ENCODE measurements around the gene COPS4.
"Not testable (repeated sequence)": the region's sequence is repeated elsewhere in the genome, so short reads cannot be mapped to it uniquely, and the experiment has no call there.

Gene COPS4

GRCh38 chr4:83023599-83023998 is 11.4 kb upstream of the COPS4 start:
- not testable (repeated sequence) for DNase-seq (ENCODE audit: low read depth, low spot score)

- no peak for DNase-seq (ENCODE audit: low read depth, low spot score)
Measured at GRCh38 chr4:83024233-83024632, 10.8 kb upstream of the COPS4 start.

GRCh38 chr4:83025563-83025962 is 9.4 kb upstream of the COPS4 start:
- no peak for DNase-seq (ENCODE audit: low read depth, low spot score)

GRCh38 chr4:83028976-83029375 is 6.0 kb upstream of the COPS4 start:
- DNase-seq (ENCODE audit: low read depth, low spot score): no peak

GRCh38 chr4:83029688-83030087 is 5.3 kb upstream of the COPS4 start:
- DNase-seq (ENCODE audit: low read depth, low spot score): no peak

- DNase-seq (ENCODE audit: low read depth, low spot score): no peak
Measured at GRCh38 chr4:83036991-83037665, 2.1 kb downstream of the COPS4 start.

GRCh38 chr4:83040269-83040668 is 5.3 kb downstream of the COPS4 start:
- DNase-seq (ENCODE audit: low read depth, low spot score): no peak

- not testable (repeated sequence) for DNase-seq (ENCODE audit: low read depth, low spot score)
Measured at GRCh38 chr4:83043157-83043556, 8.2 kb downstream of the COPS4 start.

GRCh38 chr4:83043801-83044407 is 8.9 kb downstream of the COPS4 start:
- no peak for DNase-seq (ENCODE audit: low read depth, low spot score)

- DNase-seq (ENCODE audit: low read depth, low spot score): no peak
Measured at GRCh38 chr4:83046693-83047473, 11.9 kb downstream of the COPS4 start.

- not testable (repeated sequence) for DNase-seq (ENCODE audit: low read depth, low spot score)
Measured at GRCh38 chr4:83048781-83049180, 13.8 kb downstream of the COPS4 start.

- DNase-seq (ENCODE audit: low read depth, low spot score): no peak
Measured at GRCh38 chr4:83054928-83055327, 19.9 kb downstream of the COPS4 start.

GRCh38 chr4:83062739-83063138 is 27.8 kb downstream of the COPS4 start:
- no peak for DNase-seq (ENCODE audit: low read depth, low spot score)

- no peak for DNase-seq (ENCODE audit: low read depth, low spot score)
Measured at GRCh38 chr4:83065266-83065665, 30.3 kb downstream of the COPS4 start.

GRCh38 chr4:83067058-83067639 is 32.2 kb downstream of the COPS4 start:
- no peak for DNase-seq (ENCODE audit: low read depth, low spot score)

GRCh38 chr4:83071116-83071515 is 36.1 kb downstream of the COPS4 start:
- DNase-seq (ENCODE audit: low read depth, low spot score): no peak

- peak; percentile 30 for DNase-seq (ENCODE audit: low read depth, low spot score)
Measured at GRCh38 chr4:83074086-83074704, 39.2 kb downstream of the COPS4 start.

- DNase-seq (ENCODE audit: low read depth, low spot score): not testable (repeated sequence)
Measured at GRCh38 chr4:83074783-83075182, 39.8 kb downstream of the COPS4 start.

GRCh38 chr4:83075311-83076095 is 40.5 kb downstream of the COPS4 start:
- DNase-seq (ENCODE audit: low read depth, low spot score): no peak

- no peak for DNase-seq (ENCODE audit: low read depth, low spot score)
Measured at GRCh38 chr4:83080561-83080960, 45.6 kb downstream of the COPS4 start.

GRCh38 chr4:83082777-83083176 is 47.8 kb downstream of the COPS4 start:
- no peak for DNase-seq (ENCODE audit: low read depth, low spot score)

Data from brain pericyte (primary cell).